Ishikawa (cell line): ENCODE results near the gene KMT2E.

Experiments used
- CEBPB ChIP-seq: IDR thresholded peaks from 2 replicates; pipeline ENCODE4 v1.6.1; 2012
- CREB1 ChIP-seq: IDR thresholded peaks from 2 replicates; pipeline ENCODE4 v1.6.1; 2012; ENCODE audit warnings: low read depth
- EGR1 ChIP-seq: IDR thresholded peaks from 2 replicates; pipeline ENCODE4 v1.6.1; 2012
- EP300 ChIP-seq: IDR thresholded peaks from 2 replicates; pipeline ENCODE4 v1.6.1; 2012; ENCODE audit warnings: borderline replicate concordance
- FOXM1 ChIP-seq: IDR thresholded peaks from 2 replicates; pipeline ENCODE4 v1.6.1; 2012; ENCODE audit warnings: low read depth, borderline replicate concordance
- MAX ChIP-seq: IDR thresholded peaks from 2 replicates; pipeline ENCODE4 v1.6.1; 2012
- NFIC ChIP-seq: IDR thresholded peaks from 2 replicates; pipeline ENCODE4 v1.6.1; 2012
- RAD21 ChIP-seq: IDR thresholded peaks from 2 replicates; pipeline ENCODE4 v1.6.1; 2012; ENCODE audit warnings: low read depth
- REST ChIP-seq: IDR thresholded peaks from 2 replicates; pipeline ENCODE4 v1.6.1; 2012; ENCODE audit warnings: low read depth, mild to moderate bottlenecking
- TAF1 ChIP-seq: IDR thresholded peaks from 2 replicates; pipeline ENCODE4 v1.6.1; 2012; ENCODE audit warnings: low read depth, mild to moderate bottlenecking
- TCF12 ChIP-seq: IDR thresholded peaks from 2 replicates; pipeline ENCODE4 v1.6.1; 2012; ENCODE audit warnings: low read depth
- TEAD4 ChIP-seq: IDR thresholded peaks from 2 replicates; pipeline ENCODE4 v1.6.1; 2012
- YY1 ChIP-seq: IDR thresholded peaks from 2 replicates; pipeline ENCODE4 v1.6.1; 2012; ENCODE audit warnings: low read depth
- ZBTB7A ChIP-seq: IDR thresholded peaks from 2 replicates; pipeline ENCODE4 v1.6.1; 2012; ENCODE audit warnings: low read depth
- TF ChIP-seq, protein P1 (sequence below): IDR thresholded peaks from 2 replicates; pipeline ENCODE4 v1.6.1; 2012

KMT2E gene

DNA sequence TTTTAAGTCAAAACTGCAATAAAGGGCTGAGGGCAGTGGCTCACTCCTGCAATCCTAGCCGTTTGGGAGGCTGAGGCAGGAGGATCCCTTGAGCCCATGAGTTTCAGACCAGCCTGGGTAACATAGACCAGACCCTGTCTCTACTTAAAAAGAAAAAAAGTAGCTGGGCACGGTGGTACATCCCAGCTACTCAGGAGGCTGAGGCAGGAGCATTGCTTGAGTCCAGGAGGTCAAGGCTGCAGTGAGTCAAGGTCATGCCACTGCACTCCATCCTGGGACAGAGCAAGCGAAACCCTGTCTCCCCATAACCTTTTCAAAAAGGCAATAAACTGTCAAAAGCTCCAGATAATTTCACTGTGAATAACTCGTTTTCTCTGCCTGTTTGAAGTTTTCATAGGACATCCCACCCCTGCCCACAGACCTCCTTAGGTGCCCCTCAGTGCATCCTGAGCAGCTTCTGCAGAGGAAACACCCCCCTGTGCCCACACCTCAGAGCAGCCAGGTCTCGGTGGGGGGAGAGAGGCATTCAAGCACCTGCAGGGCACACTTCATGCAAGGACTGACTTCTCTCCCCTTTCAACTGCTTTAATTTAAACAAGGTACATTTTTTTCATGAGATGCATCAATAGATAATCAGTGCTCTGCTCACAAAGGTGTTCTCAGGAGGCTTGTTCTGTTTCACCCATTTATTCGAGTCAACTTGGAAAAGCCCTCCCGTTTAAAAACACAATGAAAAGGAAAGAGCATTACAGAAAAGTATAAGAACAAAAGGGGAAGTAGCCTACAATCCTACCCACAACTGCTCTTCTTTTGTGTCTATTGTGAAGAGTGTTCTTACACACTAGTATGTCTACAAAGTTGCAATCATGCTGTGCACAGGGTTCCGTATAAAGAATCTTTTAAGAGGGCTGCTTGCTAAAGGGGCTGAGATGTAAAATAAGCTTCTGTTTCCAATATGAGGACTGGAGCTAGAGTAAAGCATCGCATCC is 104.9 kb downstream of the KMT2E start:
- no peak for TF ChIP-seq CEBPB
- TF ChIP-seq TAF1, result no peak
- TF ChIP-seq TEAD4, result no peak
- no peak for TF ChIP-seq RAD21
- no peak for TF ChIP-seq EGR1
- no peak for TF ChIP-seq FOXM1
- no peak for TF ChIP-seq REST
- no peak for TF ChIP-seq CREB1
- TF ChIP-seq NFIC, result no peak
- no peak for TF ChIP-seq TCF12
- no peak for TF ChIP-seq MAX

- TF ChIP-seq EGR1 (no peak), NFIC (no peak)
Observed at GRCh38 chr7:105122619-105123018, 108.6 kb downstream of the KMT2E start.

DNA sequence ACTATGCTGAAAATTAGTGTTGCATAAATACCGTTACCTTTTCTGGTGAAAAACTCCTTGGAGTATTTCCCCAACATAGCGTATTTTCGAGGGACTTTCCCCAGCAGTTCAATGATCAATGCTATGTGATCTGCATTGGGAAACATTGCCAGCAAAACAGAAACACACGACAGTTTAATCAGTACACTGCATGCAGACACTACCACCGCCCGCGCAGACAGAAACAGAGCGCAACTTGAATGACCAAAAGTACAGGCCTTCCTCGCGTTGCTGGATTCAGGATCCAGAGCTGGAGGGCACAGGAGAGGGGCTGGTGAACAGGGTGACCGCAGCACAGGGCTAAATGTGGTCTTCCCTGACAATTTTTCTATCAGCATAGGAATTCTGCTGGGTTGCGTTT is 111.7 kb downstream of the KMT2E start:
- no peak for TF ChIP-seq REST
- no peak for TF ChIP-seq TCF12
- no peak for TF ChIP-seq ZBTB7A
- no peak for TF ChIP-seq CEBPB
- TF ChIP-seq, protein P1, sequence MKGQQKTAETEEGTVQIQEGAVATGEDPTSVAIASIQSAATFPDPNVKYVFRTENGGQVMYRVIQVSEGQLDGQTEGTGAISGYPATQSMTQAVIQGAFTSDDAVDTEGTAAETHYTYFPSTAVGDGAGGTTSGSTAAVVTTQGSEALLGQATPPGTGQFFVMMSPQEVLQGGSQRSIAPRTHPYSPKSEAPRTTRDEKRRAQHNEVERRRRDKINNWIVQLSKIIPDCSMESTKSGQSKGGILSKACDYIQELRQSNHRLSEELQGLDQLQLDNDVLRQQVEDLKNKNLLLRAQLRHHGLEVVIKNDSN, result no peak
- no peak for TF ChIP-seq MAX

GRCh38 chr7:105126436-105126975 is 112.5 kb downstream of the KMT2E start:
- TF ChIP-seq FOXM1 (no peak), YY1 (no peak), CREB1 (no peak), TAF1 (no peak), TEAD4 (no peak), EGR1 (no peak), ZBTB7A (no peak), REST (no peak), EP300 (no peak), RAD21 (no peak), CEBPB (no peak), NFIC (no peak)
- TF ChIP-seq, protein P1, result no peak

DNA sequence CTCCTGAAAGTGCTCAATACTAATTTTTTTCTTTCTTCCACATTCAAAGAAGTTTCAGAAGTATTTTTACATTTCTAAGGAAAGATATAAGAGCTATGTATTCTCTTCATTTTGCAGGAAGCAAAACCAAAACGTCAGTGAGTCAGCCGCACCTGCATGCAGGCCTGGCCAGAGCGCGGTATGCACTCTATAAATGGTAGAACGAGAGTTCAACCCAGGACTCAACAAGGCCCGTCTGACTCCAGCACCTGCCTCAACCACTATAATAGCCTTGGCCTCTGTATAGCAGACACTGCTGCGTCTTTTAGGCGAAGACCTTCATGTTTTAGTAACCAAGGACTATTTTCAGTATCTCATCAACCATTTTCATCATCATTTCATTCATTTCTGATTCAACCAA is 113.2 kb downstream of the KMT2E start:
- no peak for TF ChIP-seq TEAD4
- no peak for TF ChIP-seq REST
- no peak for TF ChIP-seq MAX
- TF ChIP-seq EP300, result no peak
- TF ChIP-seq TCF12, result no peak
- TF ChIP-seq, protein P1, result no peak
- no peak for TF ChIP-seq FOXM1
- TF ChIP-seq YY1, result no peak
- no peak for TF ChIP-seq ZBTB7A
- TF ChIP-seq CREB1, result no peak
- no peak for TF ChIP-seq CEBPB
- TF ChIP-seq EGR1, result no peak
- no peak for TF ChIP-seq TAF1
- TF ChIP-seq NFIC, result no peak
- TF ChIP-seq RAD21, result no peak
